Measurements from ENCODE around the gene EEF1A1.
"Not testable (repeated sequence)": the region's sequence is repeated elsewhere in the genome, so short reads cannot be mapped to it uniquely, and the experiment has no call there.

The EEF1A1 gene

GRCh38 chr6:73528897-73529296, 8.1 kb upstream of the EEF1A1 start:
- DNase-seq (ENCODE audit: low read depth): no peak
- no peak overlapping the region for H3K4me3 ChIP-seq (ENCODE audit: low read length)
- no peak for TF ChIP-seq CTCF (IDR thresholded peaks at IDR 0.05; ENCODE audit: insufficient read depth, low read depth, low read length, missing control alignments)

GRCh38 chr6:73525546-73526330, 4.9 kb upstream of the EEF1A1 start:
- no peak for DNase-seq (ENCODE audit: low read depth)

GRCh38 chr6:73523434-73524123, 2.7 kb upstream of the EEF1A1 start:
- H3K4me3 ChIP-seq (ENCODE audit: low read length): peak overlapping the region; percentile 67
- DNase-seq (ENCODE audit: low read depth): peak; percentile 63
- TF ChIP-seq CTCF (IDR thresholded peaks at IDR 0.05; ENCODE audit: insufficient read depth, low read depth, low read length, missing control alignments): no peak

More at GRCh38 chr6:73525546-73526330, 4.9 kb upstream of the EEF1A1 start:
- no peak for TF ChIP-seq CTCF (IDR thresholded peaks at IDR 0.05; ENCODE audit: insufficient read depth, low read depth, low read length, missing control alignments)
- no peak overlapping the region for H3K4me3 ChIP-seq (ENCODE audit: low read length)

GRCh38 chr6:73521351-73521985, 636 bp upstream of the EEF1A1 start:
- peak; percentile 76 for DNase-seq (ENCODE audit: low read depth)
- TF ChIP-seq CTCF (IDR thresholded peaks at IDR 0.05; ENCODE audit: insufficient read depth, low read depth, low read length, missing control alignments): no peak
- H3K4me3 ChIP-seq (ENCODE audit: low read length): peak overlapping the region; percentile 67

- H3K4me3 ChIP-seq (ENCODE audit: low read length): peak overlapping the region; percentile 96
- no peak for TF ChIP-seq CTCF (IDR thresholded peaks at IDR 0.05; ENCODE audit: insufficient read depth, low read depth, low read length, missing control alignments)
- DNase-seq (ENCODE audit: low read depth): peak; percentile 70
Observed at GRCh38 chr6:73519926-73520687, 725 bp downstream of the EEF1A1 start.

GRCh38 chr6:73518982-73519881, 1.6 kb downstream of the EEF1A1 start:
- DNase-seq (ENCODE audit: low read depth): not testable (repeated sequence)
- peak overlapping the region; percentile 96 for H3K4me3 ChIP-seq (ENCODE audit: low read length)

- not testable (repeated sequence) for DNase-seq (ENCODE audit: low read depth)
- peak overlapping the region; percentile 96 for H3K4me3 ChIP-seq (ENCODE audit: low read length)
Observed at GRCh38 chr6:73518100-73518981, 2.5 kb downstream of the EEF1A1 start.

Measured in epithelial cell of esophagus (primary cell).